ENCODE data around the gene WAPL.

The WAPL gene

DNA sequence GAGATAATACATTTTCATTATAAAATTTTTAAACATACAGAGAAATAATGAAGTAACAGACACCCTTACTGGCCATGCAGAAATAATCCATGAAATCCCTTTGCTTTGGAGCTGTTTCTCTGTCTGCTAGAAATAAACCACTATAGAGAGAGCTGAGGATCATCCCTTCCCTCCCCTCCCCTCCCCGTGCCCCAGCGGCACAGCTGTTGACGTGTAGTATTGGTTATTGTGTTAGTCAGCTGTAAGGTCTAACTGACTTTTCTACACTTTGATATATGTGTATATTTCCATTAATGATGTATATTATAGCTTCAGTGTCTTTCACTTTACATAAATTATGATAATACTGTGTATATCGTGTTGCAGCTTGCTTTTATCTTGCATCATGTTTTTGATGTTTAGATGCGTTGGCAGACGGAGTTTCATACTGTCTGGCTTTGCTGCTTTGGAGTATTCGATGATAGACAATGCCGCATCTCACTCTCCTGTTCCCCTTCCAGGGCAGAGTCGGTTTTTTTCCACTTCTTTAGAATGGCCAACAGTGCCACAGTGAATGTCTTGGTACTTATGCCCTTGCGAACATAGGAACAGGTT is 127.6 kb downstream of the WAPL start:
- DNase-seq (ENCODE audit: low read depth): no peak
- TF ChIP-seq, protein P1, sequence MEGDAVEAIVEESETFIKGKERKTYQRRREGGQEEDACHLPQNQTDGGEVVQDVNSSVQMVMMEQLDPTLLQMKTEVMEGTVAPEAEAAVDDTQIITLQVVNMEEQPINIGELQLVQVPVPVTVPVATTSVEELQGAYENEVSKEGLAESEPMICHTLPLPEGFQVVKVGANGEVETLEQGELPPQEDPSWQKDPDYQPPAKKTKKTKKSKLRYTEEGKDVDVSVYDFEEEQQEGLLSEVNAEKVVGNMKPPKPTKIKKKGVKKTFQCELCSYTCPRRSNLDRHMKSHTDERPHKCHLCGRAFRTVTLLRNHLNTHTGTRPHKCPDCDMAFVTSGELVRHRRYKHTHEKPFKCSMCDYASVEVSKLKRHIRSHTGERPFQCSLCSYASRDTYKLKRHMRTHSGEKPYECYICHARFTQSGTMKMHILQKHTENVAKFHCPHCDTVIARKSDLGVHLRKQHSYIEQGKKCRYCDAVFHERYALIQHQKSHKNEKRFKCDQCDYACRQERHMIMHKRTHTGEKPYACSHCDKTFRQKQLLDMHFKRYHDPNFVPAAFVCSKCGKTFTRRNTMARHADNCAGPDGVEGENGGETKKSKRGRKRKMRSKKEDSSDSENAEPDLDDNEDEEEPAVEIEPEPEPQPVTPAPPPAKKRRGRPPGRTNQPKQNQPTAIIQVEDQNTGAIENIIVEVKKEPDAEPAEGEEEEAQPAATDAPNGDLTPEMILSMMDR (IDR thresholded peaks at IDR 0.05; ENCODE audit: low read depth, low read length, missing control alignments): no peak
- no peak overlapping the region for H3K4me3 ChIP-seq (ENCODE audit: low read depth, low read length)

DNA sequence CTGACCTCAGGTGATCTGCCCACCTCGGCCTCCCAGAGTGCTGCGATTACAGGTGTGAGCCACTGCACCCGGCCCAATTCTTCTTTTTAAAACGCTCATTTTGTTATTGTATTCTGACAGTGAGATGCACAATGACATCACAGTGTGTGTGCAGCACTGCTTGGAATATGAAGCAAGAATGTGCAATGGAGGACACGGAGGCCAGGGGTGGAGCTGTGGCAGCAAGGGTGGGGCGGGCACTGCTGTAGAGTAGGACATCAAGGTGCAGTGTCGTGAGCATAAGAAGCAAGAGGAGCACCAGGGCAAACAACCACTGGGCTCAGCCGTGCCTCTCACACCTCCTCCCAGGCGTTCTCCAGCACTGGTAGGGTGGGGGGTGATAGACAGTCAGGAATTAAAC is 128.2 kb downstream of the WAPL start:
- H3K4me3 ChIP-seq (ENCODE audit: low read depth, low read length): peak overlapping the region; percentile 69; the same call in 1 of the 2 replicates
- TF ChIP-seq, protein P1 (IDR thresholded peaks at IDR 0.05; ENCODE audit: low read depth, low read length, missing control alignments): no peak
- DNase-seq (ENCODE audit: low read depth): no peak

DNA sequence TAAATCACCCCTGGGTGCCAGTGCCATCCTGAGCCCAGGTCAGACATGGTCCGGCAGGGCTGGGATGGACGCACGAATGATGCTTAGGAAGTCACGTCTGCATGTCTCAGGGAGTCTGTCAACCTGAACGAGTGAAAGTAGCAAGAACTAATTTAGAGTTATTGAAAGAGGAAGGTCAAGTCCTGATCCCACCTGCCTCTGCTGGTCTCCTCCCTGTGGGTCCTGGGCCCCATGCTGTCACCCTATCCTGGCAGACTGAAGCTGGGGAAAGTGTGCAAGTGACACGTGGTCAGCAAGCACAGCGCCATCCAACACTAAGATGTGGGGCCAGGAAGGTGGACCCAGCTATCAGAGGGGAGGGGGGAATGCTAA is 128.9 kb downstream of the WAPL start:
- no peak for DNase-seq (ENCODE audit: low read depth)
- TF ChIP-seq, protein P1 (IDR thresholded peaks at IDR 0.05; ENCODE audit: low read depth, low read length, missing control alignments): no peak
- H3K4me3 ChIP-seq (ENCODE audit: low read depth, low read length): peak overlapping the region; percentile 69

DNA sequence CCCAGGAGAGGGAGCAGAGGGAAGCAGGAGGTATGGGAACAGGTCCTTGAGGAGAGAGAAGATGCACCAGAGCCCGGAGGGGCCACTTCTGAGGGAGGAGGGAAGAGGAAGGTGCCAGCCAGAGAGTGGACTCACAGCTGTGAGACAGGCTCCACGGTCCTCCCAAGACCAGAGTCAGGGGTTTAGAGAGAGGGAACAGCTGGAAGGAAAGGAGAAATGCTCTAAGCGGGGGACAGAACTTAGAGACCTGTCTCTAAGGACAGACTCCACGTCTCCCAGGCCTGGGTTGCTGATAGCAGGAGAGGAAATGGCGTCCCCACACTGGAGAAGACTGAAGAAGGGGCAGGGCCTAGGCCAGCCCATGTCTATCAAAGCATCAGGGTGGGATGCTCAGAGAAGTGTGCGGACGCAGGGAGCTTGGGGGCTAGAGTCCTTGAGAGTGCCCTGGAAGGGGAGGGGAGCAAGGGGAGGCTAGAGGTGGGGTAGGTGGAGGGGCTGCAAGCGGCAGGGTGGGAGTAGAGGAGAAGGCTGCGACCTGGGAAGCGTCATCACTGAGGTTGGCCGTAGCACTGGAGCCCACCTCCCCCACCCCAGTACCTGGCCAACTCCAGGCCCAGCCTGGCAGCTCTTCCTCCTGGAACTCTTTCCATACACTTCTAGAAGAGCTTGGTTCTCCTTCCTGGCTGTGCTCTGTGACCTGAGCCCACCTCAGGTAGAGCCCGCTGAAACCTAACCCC is 129.4 kb downstream of the WAPL start:
- TF ChIP-seq, protein P1 (IDR thresholded peaks at IDR 0.05; ENCODE audit: low read depth, low read length, missing control alignments): no peak
- H3K4me3 ChIP-seq (ENCODE audit: low read depth, low read length): peak overlapping the region; percentile 69
- DNase-seq (ENCODE audit: low read depth): no peak

DNA sequence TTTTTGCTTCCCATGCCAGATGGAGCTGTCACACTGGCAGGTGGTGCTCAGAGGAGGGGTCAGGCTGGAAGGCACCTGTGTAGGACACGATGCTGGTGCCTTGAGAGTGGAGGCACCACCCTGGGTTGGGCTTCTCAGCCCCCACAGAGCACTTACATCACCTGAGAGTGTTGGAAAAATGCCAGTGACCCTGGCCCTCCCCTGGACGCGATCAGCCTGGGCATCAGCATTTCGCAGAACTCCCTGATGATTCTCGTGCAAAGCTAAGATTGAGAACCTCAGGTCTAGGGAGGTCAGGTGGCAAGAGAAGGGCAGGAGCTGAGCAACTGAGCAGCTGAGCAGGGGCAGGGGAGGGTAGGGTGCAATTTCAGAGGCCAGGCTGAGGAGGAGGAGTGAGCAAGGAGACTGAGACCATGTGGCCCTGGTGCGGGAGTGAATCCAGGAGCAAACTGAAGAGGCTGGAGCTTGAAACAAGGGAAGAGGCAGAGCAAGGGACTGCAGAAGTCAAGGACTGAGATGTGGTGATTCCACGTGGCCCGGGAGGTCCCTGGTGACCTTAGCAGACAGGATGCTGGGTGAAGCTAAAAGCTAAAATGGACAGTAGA is 130.3 kb downstream of the WAPL start:
- TF ChIP-seq, protein P1 (IDR thresholded peaks at IDR 0.05; ENCODE audit: low read depth, low read length, missing control alignments): no peak
- peak overlapping the region; percentile 69 for H3K4me3 ChIP-seq (ENCODE audit: low read depth, low read length)

DNA sequence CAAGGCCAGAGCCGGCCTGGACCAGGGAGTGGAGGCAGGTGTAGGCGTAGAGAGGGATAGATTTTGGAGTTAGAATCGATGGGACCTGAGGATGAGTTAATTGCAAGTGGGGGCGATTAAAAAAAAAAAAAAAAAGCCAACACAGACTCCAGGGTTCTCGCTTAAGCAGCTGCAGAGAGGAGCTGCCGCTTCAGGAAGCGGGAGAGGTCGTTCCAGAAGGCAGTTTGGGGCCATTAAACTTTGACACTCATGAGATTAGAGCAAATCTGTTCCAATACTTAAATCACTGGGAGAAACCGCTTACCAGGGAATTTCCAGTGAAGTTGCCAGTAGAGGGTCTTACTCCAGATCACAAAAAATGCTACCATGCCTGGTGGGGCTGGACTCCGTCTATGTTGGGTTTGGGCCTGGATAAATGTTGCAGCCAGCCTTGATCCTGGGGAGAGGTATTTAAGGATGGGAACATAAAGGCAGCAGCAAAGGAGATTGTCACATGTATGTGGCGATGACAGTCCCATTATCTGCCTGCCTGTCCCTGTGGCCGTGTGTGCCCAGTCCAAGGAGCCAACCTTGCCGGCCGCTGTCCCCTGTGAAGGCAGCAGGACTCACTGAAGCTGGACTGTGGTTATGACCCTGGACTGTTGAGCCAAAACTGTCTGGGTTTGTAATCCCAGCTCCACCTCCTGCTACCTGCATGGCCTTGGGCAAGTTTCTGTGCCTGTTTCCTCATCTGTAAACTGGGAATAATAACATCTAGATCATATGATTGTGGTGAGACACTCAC is 131.1 kb downstream of the WAPL start:
- no peak for DNase-seq (ENCODE audit: low read depth)
- H3K4me3 ChIP-seq (ENCODE audit: low read depth, low read length): peak overlapping the region; percentile 69
- TF ChIP-seq, protein P1 (IDR thresholded peaks at IDR 0.05; ENCODE audit: low read depth, low read length, missing control alignments): no peak

More for the DNA sequence above, 130.3 kb downstream of the WAPL start:
- no peak for DNase-seq (ENCODE audit: low read depth)
